ENCODE measurements around the gene TTYH3.
A peak's percentile ranks its signal among the peaks of the same experiment; 100 is the strongest.

DNA sequence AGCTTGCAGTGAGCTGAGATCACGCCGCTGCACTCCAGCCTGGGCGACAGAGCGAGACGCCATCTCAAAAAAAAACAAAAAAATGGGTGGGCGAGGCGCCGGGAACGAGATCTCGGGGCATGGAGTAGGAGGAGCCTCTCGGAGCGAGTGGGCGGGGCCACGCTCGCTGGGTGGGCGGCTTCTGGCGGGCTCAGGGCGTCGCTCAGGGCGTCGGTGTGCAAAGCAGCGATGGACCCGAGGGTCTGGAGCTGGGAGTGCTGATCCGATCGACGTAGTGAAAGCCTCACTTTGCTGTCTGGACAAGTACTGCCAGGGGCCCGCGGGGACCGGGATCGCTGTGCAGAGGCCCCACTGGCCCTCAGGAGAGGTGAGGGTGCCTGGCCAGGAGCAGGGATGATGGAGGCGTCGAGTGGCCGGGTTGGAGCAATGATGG, 33.6 kb downstream of the TTYH3 start:
- no peak for TF ChIP-seq RNF2 (IDR thresholded peaks at IDR 0.05; ENCODE audit: borderline replicate concordance, low read depth, low read length, missing control alignments, poor library complexity, severe bottlenecking)
- TF ChIP-seq, protein P1, sequence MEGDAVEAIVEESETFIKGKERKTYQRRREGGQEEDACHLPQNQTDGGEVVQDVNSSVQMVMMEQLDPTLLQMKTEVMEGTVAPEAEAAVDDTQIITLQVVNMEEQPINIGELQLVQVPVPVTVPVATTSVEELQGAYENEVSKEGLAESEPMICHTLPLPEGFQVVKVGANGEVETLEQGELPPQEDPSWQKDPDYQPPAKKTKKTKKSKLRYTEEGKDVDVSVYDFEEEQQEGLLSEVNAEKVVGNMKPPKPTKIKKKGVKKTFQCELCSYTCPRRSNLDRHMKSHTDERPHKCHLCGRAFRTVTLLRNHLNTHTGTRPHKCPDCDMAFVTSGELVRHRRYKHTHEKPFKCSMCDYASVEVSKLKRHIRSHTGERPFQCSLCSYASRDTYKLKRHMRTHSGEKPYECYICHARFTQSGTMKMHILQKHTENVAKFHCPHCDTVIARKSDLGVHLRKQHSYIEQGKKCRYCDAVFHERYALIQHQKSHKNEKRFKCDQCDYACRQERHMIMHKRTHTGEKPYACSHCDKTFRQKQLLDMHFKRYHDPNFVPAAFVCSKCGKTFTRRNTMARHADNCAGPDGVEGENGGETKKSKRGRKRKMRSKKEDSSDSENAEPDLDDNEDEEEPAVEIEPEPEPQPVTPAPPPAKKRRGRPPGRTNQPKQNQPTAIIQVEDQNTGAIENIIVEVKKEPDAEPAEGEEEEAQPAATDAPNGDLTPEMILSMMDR (IDR thresholded peaks at IDR 0.05; ENCODE audit: control extremely low read depth in 1 of 3, insufficient read depth in 1 of 3, low read depth in 1 of 3, low read length in 3 of 3) = no peak
- TF ChIP-seq, protein P2, sequence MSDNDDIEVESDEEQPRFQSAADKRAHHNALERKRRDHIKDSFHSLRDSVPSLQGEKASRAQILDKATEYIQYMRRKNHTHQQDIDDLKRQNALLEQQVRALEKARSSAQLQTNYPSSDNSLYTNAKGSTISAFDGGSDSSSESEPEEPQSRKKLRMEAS (IDR thresholded peaks at IDR 0.05) = no peak
- no peak for TF ChIP-seq RFX5 (IDR thresholded peaks at IDR 0.05; ENCODE audit: borderline replicate concordance, low read depth, low read length)
- TF ChIP-seq SIX5 (IDR thresholded peaks at IDR 0.05; ENCODE audit: low read depth, low read length) = no peak
- 0 out of 3 replicates have a peak, but pooled peaks of 1 of the 2 experiments have one; percentile 16 for TF ChIP-seq POLR2A (IDR thresholded peaks at IDR 0.05; ENCODE audit: control extremely low read depth in 1 of 2, low read depth in 2 of 2, low read length in 2 of 2)
- TF ChIP-seq JUN (IDR thresholded peaks at IDR 0.05; ENCODE audit: low read depth, low read length) = no peak
- TF ChIP-seq CHD2 (IDR thresholded peaks at IDR 0.05; ENCODE audit: low read length) = no peak
- no peak for TF ChIP-seq RAD21 (IDR thresholded peaks at IDR 0.05 in 1 of 2, conservative IDR thresholded peaks at IDR 0.05 in 1 of 2; ENCODE audit: low read depth in 2 of 2, low read length in 2 of 2)
- TF ChIP-seq JUND (IDR thresholded peaks at IDR 0.05; ENCODE audit: low read length) = no peak
- TF ChIP-seq EGR1 (IDR thresholded peaks at IDR 0.05; ENCODE audit: borderline replicate concordance, low read depth, low read length) = no peak

All from H1 (cell line).